GM18867 (cell line): Measurements from ENCODE around the gene FAM168A.
A peak's percentile ranks its signal among the peaks of the same experiment; 100 is the strongest.

Source experiments
- ATAC-seq: cut with Tn5 transposase; IDR thresholded peaks from one replicate; pipeline ENCODE4 v1.9.1; 2021; ENCODE audit warnings: mild to moderate bottlenecking, moderate library complexity; ENCODE audit not compliant: unreplicated experiment

FAM168A gene, protein sequence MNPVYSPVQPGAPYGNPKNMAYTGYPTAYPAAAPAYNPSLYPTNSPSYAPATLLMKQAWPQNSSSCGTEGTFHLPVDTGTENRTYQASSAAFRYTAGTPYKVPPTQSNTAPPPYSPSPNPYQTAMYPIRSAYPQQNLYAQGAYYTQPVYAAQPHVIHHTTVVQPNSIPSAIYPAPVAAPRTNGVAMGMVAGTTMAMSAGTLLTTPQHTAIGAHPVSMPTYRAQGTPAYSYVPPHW

DNA sequence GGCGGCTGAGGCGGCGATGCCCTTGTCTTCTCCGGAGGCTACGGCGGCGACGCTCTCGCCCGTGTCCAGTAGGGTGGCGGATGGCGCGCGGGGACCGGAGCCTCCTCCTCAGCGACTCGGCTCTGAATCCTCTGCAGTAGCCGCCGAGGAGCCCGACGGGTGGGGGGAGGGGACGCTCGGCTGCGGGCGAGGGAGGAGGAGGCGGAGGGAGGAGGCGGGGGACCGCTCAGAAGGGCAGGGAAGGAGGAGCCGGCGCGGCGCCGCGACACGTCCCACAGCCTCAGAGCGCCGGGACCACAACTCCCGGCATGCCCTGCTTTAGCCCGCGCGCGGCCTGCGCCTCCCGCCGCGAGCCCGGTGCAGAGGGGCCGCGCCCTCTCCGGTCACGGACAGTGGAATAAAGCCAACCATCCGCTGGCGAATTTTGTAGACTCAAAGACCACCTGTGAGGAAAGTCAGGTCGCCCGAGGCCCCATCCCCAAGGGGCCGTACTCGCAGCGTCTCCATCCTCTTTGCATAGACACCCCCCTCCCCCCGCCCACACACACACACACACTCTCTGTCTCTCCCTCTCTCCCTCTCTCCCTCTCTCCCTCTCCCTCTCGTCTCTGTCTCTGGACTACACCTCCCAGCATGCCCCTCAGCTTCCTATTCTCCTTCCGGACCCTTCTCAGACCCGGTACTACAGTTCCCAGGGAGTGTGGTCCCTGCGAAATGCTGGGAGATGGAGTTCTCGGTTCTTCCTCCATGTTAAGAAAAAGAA lies at the start of gene FAM168A:
Gene FAM168A, minus strand, starts transcription at position 157 of the 763 bp plus-strand sequence. CDS start 129,638 bp downstream, outside the sequence.
- ATAC-seq = peak; percentile 92

DNA sequence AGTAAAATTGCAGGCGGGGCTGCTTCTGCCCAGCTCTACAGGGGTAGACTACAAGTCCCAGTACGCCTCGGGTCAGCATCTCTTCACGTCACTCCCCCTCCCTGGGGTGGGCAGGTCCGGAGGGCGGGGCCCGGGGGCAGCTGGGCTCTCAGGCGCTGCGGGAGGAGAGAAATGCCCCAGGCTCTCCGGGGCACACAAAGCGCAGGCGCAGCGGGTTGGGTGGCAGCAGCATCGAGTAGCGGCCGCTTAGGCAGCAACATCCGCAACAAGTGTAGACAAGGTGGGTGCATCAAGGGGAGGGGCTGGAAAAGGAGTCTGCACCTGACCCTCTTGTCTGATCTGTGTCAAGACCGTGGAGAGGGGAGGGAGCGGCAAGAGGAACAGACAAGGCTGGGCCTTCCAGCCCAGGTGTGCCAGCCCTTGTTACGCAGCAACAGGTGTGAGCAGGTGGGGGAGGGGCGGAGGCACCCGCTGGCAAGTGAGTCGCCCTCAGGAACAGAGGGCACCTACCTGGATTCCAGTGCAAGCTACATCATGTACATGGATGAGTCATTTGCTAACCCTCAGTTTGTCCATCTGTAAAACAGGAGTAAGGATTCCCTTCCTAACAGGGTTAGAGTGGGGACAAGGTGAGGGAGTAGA lies 49.7 kb upstream of the FAM168A start:
- ATAC-seq = peak; percentile 87

DNA sequence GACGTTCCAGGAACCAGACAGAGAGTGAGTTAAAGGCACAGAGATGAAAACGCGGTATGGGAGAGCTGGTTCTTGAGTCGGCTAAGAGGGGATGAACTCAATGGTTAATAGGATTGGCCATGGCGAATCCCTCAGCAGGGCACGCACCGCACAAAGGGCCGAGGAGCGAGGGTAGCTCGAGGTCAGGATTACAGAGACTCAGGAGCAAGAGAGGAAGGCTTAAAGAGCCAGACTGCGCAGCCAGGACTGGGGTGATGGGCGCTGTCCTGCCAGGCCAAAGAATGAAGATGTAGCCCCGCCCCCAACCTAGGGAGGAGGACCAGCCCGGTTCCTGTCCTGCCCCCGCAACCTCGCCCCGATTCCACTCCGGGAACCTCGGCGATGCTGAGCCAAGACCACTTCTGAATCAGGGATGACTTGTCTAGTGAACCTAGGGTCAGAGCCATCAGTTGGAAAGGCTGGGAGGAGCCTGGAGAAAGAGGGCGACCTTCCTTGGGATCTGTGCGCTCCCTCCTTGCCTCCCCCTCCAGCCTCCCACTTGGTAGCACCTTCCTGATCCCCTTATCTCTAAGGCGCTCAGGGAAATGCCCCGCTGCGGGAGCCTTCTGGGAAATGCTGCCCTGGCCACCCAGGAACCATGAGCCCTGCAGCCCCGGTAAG lies 48.2 kb upstream of the FAM168A start, which contains the start of gene PLEKHB1:
Gene PLEKHB1, plus strand, starts transcription at position 610 of the 660 bp plus-strand sequence. Its CDS starts 28 bp downstream, at position 638.
- no peak for ATAC-seq

DNA sequence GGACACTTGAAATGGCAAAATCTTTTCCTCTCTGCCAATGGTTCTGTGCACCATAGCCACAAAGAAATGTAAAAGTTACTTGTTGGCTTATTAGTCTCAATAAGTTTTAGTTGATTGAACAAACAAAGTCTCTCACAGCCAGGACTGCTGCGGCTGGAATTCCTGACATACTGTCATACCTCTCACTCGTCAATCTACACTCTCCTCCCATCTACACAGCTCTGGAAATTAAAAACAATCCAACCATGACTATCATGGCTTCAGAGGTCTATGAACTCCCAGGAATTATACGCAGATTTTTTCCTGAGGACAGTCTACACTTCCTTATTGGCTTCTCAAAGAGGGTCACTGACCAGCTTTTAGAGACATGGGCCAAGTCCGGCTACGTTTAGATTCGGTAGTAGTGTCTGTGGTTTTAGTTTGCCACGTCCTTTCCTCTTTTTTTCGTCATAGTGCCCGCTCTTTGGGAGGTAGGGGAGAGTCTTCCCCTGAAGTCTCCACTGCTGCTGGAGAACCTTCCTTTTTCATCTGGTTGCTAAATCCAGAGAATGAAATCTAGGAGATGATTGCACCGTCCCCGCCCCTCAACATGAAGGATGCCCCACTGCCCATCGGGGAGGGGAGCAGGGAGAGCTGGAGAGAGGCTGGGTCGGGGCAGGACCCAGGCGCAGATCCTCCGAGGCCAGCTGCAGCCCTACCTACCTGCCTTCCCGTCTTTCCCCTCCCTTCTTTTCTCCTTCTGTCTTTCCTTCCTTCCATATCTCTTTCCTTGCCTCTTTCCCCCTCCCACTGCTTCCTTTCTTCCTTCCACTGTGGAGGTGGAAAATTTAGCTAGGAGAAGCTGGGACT lies 47.4 kb upstream of the FAM168A start:
- ATAC-seq = no peak

DNA sequence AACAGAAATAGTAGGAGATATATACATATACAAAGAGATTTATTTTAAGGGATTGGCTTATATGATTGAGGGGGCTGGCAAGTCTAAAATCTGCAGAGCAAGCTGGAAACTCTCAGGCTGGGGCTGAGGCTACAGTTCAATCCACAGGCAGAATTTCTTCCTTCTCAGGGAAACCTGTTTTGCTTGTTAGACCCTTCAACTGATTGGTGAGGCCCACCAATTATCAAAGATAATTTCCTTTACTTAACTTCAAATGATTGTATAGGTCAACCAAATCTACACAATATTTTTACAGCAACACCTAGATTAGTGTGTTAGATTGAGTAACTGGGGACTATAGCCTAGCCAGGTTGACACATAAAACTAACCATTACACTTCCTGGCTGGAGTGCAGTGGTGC lies 43.8 kb upstream of the FAM168A start:
- ATAC-seq = no peak

DNA sequence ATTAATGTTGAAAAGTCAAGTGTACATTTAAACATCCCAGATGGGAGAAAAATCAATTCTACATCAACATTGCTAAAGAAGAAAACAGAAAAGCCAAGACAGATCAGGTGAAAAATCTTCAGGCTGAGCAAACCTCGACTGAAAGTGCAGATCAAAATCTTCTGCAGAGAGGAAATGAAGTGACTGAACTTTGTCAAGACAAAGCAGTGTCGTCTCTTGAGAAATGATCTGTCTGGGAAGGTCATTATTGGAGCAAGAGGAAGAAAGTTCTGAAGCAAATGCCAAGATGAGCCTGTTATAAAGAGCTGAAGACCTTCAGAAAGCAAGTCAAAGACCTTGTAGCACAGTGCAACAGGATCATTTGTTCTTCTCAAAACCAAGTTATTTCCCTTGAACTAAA lies 42.7 kb upstream of the FAM168A start:
- ATAC-seq = no peak

DNA sequence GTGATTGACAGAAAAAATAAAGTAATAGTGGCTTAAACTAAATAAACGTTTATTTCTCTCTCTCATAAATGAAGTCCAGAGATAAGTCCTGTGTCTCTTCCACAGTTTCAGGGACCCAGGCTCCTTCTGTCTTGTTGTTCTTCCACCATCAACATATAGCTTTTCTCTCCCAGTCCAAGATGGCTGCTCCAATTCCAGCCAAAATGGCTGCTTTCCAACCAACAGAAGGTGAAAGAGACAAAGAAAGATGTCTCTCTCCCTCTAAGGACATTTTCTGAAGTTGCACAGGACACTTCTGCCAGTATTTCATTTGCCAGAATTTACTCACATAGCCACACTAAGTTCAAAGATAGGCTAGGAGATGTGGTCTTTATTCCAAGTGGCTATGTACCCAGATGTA lies 39.1 kb upstream of the FAM168A start:
- ATAC-seq = no peak

DNA sequence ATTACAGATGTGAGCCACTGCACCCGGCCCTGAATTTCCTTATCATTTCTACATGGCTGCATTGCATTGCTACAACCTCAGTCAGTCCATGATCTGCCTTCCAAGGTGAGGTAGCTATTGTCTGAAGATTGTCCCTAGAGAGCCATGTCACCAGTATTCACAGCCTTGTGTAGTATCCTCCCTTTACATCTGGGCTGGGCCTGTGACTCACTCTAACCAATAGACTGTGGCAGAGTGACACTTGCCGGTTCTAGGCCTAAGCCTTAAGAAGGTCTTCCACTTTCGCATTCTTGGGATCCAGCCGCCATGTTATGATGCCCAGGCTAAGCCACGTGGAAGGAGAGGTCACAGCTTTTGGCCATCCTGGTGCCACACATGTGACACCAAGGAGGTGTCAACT lies 38.3 kb upstream of the FAM168A start:
- ATAC-seq = no peak

DNA sequence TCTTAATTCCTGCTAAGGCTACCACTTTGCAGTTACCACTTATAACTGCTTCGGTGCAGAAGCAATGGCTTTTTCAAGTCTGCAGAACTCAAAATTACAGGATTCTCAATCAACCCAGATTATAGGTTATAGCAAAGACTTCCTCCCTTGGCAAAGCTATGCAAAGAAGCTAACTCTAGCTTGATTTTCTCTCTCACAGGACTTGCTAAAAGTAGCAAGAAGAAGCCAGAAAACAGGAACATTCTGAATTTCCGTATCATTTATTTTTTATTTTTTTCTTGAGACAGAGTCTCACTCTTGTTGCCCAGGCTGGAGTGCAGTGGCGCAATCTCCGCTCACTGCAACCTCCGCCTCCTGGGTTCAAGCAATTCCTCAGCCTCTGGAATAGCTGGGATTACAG lies 37.8 kb upstream of the FAM168A start:
- no peak for ATAC-seq

DNA sequence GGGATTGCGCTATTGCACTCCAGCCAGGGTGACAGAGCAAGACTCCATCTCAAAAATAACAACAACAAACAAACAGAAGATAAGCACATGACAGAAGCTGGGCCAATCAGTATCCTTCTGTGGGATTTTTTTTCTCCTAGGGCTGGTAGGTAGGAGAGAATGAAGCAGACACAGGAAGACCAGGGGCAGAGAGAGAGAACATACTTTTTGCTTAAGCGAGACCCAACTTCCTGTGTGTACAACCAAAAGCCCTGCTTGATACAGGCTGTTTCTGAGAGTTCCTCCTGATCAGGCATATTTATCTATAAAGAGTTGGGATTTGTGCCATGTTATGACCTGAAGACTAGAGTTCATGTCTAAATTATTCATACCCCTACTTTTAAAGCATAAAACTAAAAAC lies 36.1 kb upstream of the FAM168A start:
- no peak for ATAC-seq

DNA sequence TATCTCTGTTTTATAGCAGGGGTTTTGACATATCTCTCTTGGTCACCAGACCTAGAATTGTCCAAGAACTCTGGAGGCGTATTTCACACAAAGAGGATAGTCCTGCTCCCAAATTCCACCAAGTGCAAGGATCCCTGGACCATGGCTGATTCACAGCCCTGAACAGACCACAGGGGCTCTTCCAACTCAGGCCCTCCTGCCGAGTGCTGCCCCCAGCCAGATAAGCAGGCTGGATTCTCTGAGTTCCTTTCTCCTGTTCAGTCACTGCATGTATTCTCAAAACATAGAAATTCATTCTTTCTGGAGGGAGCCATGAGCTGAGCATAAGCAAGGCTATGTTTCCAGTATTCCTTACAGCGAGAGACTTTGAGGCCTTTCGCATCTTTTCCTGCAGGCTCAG lies 35.1 kb upstream of the FAM168A start:
- no peak for ATAC-seq

DNA sequence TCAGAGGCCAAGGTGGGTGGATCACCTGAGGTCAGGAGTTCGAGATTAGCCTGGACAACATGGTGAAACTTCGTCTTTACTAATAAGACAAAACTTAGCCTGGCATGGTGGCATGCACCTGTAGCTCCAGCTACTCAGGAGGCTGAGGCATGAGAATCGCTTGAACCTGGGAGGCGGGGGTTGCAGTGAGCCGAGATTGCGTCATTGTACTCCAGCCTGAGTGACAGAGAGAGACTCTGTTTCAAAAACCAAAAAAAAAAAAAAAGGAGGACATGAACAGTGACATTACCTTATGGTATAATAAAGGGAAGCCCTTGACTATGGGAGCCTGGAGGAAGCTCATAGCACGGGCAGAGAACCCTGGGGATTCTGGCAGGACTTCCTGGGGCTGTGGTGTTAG lies 32.0 kb upstream of the FAM168A start:
- no peak for ATAC-seq

DNA sequence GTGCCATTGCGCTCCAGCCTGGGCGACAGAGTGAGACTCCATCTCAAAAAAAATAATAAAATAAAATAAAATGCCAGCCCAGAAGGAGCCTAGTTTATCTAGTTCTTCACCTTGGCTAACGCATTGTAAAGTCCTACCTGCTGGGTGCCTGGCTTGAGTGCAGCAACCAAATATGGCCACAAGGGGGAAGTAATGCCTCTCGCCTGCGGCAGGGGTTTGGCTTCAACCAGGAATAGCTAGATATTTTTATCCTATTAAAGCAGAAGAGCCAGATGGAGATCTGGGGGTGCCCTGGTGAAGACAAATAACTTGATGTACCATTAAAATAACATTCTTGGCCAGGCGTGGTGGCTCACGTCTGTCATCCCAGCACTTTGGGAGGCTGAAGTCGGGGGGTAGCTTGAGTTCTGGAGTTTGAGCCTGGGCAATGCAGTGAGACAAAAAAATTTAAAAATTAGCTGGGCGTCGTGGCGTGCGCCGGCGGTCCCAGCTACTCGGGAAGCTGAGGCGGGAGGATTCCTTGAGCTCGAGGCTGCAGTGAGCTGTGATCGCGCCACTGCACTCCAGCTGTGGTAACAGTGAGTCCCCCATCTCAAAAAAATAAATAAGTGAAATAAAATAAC lies 27.9 kb upstream of the FAM168A start:
- no peak for ATAC-seq

DNA sequence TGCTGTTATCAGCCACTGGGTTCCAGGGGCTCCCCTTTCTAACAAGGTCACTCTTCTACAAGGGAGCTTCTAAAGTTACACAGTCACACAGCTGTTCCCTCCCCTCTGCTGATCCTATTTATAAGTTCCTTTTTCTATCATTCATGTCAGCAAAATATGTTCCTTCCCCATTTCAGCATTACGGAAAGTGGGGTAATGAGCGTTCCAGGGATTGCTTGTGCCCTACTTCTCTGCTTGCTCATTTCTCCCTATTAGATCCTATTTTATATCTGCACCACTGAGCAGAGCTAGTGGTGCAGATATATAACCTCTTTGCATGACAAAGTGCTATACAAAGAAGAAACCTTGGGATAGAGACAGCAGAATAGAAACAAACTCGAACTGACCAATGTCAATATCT lies 25.8 kb upstream of the FAM168A start:
- ATAC-seq = no peak

DNA sequence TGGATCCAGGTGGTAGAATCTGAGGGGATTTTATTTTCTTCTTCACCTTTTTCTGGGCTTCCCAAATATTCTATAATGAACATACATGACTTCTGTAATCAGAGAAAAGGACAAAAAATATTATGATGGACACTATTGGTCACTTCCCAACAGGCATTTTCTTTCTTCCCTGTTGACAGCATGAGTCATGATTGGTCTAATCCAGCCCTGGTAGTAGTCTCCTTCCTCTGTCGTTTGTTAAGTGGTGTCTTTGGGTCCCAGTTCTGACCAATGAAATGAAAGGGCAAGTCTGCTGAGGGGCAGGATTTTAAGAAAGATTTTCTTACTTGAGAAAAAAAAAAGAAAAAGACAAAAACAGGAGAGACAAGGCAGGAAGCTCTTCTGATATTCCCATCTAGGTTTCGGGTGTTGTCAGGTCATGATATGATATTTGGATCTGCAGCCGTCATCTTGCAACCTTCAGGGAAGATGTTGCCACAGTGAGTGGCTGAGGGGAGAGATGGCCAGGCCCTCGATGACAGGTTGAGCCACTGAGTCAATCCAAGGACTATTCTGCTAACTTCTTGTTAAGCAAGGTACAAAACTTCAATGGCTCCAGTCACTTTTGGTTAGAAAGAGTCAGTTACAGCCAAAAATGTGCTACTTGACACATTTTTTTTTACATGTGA lies 25.1 kb upstream of the FAM168A start:
- ATAC-seq = no peak

DNA sequence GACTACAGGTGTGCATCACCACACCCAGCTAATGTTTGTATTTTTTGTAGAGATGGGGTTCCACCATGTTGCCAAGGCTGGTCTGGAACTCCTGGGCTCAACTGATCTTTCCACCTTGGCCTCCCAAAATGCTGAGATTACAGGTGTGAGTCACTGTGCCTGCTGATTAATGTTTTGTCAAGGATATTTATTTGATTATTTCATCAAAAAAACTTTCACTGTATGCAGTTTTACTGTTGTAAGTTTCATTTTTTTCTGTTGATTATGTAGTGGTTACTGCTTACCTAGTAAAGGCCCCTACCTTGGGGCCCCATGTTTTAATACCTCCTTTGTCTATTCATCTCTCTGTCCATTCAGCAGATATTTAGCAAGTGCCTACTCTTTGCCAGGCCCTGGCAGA lies 16.7 kb upstream of the FAM168A start:
- ATAC-seq = no peak

DNA sequence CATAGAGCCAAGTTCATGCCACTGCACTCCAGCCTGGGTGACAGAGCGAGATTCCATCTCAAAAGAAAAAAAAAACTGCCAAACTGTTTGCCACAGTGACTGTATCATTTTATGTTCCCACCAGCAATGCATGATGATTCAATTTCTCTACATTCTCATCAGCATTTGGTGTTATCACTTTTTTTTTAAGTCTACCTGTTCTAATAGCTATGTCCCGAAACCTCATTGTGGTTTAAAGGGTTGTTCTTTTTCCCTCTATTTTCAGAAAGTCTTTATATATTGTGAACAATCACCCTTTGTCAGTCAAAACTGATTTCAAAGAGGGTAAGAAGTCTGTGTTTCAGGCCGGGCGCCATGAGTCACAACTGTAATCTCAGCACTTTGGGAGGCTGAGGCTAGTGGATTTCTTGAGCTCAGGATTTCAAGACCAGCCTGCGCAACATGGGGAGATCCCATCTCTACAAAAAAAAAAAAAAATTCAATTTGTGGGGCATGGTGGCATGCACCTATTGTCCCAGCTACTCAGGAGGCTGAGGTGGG lies 14.8 kb upstream of the FAM168A start:
- no peak for ATAC-seq

DNA sequence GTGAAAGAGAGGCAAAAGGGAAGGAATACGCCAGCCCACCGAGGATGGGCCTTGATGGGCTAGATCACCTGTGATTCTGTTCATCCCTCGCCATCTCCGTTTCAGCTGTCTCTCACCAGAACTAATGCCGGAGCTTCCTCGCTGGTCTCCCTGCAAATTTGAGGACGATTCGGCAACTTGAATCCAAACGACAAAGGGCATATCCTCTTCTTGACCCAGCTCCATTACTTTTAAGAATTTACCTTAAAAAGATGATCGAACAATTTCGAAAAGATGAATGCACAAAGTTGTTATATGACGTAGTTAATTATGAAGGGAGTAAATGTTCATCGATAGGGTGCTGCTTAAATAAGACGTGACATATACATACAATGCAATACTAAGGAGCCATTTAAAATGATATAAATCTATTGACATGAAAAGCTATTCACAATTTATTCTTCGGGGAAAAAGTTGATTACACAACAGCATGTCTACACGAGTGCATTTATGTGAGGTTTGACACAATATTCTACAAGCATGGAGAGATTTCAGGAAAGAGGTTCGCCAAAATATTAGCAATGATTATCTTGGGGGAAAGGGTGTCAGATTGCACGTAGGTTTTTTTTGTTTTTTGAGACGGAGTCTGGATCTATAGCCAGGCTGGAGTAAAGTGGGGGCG lies 937 bp upstream of the FAM168A start:
- no peak for ATAC-seq
